ENCODE results near the gene R3HDM2. TPM values are rescaled to one million over a fixed set of nuclear protein-coding genes. Genes with fewer than 3 reads are reported as not detected.

The R3HDM2 gene
- total RNA-seq, 2 experiments from 2014 or later = 59.0 to 61.7 TPM

DNA sequence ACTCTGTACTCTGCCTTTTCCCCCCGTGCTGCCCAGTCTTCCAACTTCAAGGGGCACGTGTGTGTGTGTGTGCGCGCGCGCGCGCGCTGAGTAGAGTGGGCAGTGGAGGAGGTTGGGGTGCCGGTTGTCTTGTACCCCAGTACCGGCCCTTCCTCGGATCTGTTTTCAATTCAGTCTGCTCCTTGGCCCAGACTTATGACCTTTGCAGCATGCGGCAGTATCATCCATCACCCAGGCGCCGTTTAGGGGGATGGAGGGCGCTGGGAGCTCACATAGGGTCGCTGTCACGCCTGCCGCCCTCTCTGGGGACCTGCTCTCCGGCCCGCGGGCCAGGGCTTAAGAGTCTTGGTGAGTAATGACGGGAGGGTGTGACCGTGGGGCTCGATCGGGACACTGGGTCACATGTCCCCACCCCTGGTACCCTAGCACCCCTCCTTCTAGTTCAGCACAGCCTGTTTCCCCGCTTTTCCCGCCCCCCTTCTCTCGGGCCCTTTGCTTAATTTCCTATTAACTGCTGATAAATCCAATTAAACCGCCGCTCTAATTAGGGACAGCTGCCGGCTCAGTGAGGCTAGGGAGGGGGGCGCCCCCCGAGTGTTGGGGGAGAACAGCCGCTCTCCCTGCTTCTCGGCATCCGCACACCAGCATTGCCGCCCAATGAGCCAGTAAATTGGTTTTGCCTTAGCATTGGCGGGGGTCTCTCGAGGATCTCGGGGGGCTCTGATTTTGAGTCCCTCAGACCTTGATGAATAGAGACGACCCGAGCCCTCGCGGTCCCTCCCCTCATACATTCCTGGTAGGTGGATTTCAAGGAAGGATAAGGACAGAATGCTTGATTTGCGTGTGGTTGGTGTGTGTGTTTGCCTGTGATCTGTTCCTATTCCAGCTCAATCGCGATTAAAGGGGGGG lies 189.2 kb downstream of the R3HDM2 start:
- peaks cover 5% of the 10 kb centered on the region for H3K36me3 Mint-ChIP-seq (ENCODE audit: low read depth)
- no peaks in the 10 kb centered on the region for H3K9me3 Mint-ChIP-seq (ENCODE audit: insufficient read depth)
- ATAC-seq = no peak
- no peak overlapping the region for H3K27ac Mint-ChIP-seq
- ChIA-PET POLR2A (interaction anchor here (0.9 to 3.4 kb wide), 4 partner anchors 12 to 131 kb away, joined by 3 to 11 read pairs (median 5); partner anchors contain the start of genes LRP1 and SHMT2), CTCF (interaction anchor here (1.0 to 12.3 kb wide), 24 partner anchors 11 to 607 kb away, joined by 3 to 389 read pairs (median 7); partner anchors contain the start of genes GLI1, INHBC, INHBE and NXPH4)
- no peak for DNase-seq
- peak overlapping the region; percentile 18 for H3K4me3 Mint-ChIP-seq
- peaks cover 42% of the 10 kb centered on the region for H3K27me3 Mint-ChIP-seq (ENCODE audit: low read depth)
- peaks cover 72% of the 10 kb centered on the region for H3K4me1 Mint-ChIP-seq (ENCODE audit: low read depth)

DNA sequence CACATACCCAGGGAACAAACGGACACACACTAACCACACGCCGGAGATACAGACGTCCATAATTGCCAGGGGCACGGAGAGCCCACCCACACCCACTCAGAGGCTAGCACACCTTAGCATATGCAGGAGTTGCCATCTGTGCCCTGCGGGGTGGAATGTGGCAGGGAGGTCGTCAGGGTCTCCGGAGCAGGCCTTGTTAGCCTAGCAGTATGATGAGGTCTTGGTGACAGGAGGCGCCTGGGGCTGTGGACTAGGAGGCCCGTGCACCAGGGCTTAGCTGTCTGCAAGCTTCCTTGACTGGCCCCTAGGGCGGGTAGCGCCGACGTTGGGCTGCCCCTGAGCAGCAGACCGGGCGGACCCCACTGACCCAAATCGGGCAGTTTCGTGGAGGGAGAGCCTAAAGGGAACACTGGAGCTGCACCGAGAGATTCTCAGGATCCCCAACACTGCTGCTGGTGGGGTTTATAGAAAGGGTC lies 189.9 kb downstream of the R3HDM2 start:
- peaks cover 78% of the 10 kb centered on the region for H3K4me1 Mint-ChIP-seq (ENCODE audit: low read depth)
- CTCF ChIA-PET = interaction anchor here (0.8 to 12.3 kb wide), 7 partner anchors 8 to 218 kb away, joined by 3 to 389 read pairs (median 31); partner anchors contain the start of genes GLI1, SHMT2 and STAC3
- peak overlapping the region; percentile 83 for H3K4me3 Mint-ChIP-seq
- peaks cover 8% of the 10 kb centered on the region for H3K36me3 Mint-ChIP-seq (ENCODE audit: low read depth)
- POLR2A ChIA-PET = interaction anchor here (0.6 to 3.4 kb wide), 3 partner anchors 11 to 143 kb away, joined by 4 to 11 read pairs (median 5); partner anchors contain the start of gene SHMT2
- ATAC-seq = no peak
- peaks cover 43% of the 10 kb centered on the region for H3K27me3 Mint-ChIP-seq (ENCODE audit: low read depth)
- H3K27ac Mint-ChIP-seq = peak overlapping the region; percentile 68
- DNase-seq = no peak
- no peaks in the 10 kb centered on the region for H3K9me3 Mint-ChIP-seq (ENCODE audit: insufficient read depth)

DNA sequence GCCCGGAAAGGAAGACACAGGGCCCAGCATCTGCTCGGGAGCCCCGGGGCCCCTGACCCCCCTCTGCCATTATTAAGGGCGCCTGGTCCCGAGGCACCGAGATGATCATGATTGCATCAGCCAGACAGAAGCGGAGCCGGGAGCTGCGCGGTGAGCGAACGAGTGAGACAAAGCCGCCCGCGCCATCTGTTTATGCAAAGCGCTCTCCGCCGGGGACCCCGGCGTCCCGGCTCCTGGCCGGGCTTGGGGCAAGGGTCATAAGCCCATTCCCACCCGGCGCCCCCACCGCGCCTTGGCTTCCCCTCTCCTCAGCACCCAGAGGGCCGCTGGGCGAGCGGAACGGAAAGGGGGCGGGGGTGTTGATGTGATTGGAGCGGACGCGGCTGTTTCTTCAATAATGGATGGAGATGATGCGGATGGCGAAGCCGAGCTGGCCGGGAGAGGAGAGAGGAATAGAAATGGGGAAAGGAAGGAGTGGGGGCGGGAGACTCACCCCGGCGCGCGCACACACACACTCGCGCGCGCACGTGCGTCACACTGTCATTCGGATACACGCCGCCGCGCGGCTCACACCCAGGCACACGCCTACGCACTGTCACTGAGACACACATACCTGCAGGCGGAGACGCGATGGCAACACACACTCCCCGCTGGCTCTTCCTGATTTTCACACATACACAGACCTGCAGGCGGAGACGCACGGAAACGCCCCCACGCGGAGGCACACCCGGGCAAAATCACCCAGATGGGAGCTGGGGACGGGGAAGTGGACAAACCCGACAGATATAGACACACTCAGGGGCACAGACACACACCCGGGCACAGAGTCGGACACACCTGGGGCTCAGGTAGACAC lies 190.5 kb downstream of the R3HDM2 start:
- CTCF ChIA-PET = interaction anchor here (0.6 to 12.3 kb wide), 13 partner anchors 8 to 637 kb away, joined by 3 to 389 read pairs (median 4); partner anchors contain the start of genes GLI1, INHBE, SHMT2 and STAC3
- DNase-seq (peak; percentile 72), ATAC-seq (peak; percentile 31)
- H3K27ac Mint-ChIP-seq = peak overlapping the region; percentile 68
- peaks cover 43% of the 10 kb centered on the region for H3K27me3 Mint-ChIP-seq (ENCODE audit: low read depth)
- H3K4me3 Mint-ChIP-seq = peak overlapping the region; percentile 83
- POLR2A ChIA-PET = interaction anchor here (0.6 to 3.4 kb wide), 3 partner anchors 11 to 142 kb away, joined by 4 to 11 read pairs (median 5); partner anchors contain the start of gene SHMT2
- H3K9me3 Mint-ChIP-seq (ENCODE audit: insufficient read depth) = no peaks in the 10 kb centered on the region
- H3K36me3 Mint-ChIP-seq (ENCODE audit: low read depth) = peaks cover 11% of the 10 kb centered on the region
- peaks cover 85% of the 10 kb centered on the region for H3K4me1 Mint-ChIP-seq (ENCODE audit: low read depth)

DNA sequence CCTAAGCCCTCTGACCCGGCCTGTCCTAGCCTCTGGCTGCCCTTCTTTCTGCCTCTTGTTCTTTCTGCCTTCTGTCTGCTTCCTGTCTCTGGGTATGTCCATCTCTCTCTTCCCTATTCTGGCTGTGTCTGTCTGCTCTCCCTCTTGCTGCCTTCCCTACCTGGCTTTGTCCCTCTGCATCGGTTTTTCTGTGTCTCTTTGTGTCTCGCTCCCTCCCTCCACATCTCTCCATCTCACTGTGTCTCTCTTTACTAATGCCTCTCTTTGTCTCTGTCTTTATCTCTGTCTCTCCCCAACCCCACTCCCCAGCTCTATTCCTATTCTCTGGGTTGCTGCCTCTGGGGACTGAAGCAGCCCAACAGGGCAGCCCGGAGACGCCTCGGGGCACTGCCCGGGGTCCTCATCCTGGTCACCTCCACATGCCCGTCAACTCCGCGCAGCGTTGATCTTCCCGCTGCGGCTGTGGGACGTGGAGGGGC lies 191.2 kb downstream of the R3HDM2 start:
- peak; percentile 0 for ATAC-seq
- ChIA-PET POLR2A (interaction anchor here (2.2 to 2.5 kb wide), 2 partner anchors 10 to 13 kb away, joined by 5 to 13 read pairs; partner anchors contain the start of gene SHMT2), CTCF (interaction anchor here (0.9 to 12.3 kb wide), 17 partner anchors 9 to 227 kb away, joined by 3 to 389 read pairs (median 4); partner anchors contain the start of genes GLI1, INHBE, SHMT2 and STAC3)
- Mint-ChIP-seq H3K9me3 (ENCODE audit: insufficient read depth) (no peaks in the 10 kb centered on the region), H3K27ac (peak overlapping the region; percentile 61), H3K27me3 (ENCODE audit: low read depth) (peaks cover 43% of the 10 kb centered on the region), H3K4me3 (peak overlapping the region; percentile 83), H3K4me1 (ENCODE audit: low read depth) (peaks cover 87% of the 10 kb centered on the region), H3K36me3 (ENCODE audit: low read depth) (peaks cover 14% of the 10 kb centered on the region)
- no peak for DNase-seq

DNA sequence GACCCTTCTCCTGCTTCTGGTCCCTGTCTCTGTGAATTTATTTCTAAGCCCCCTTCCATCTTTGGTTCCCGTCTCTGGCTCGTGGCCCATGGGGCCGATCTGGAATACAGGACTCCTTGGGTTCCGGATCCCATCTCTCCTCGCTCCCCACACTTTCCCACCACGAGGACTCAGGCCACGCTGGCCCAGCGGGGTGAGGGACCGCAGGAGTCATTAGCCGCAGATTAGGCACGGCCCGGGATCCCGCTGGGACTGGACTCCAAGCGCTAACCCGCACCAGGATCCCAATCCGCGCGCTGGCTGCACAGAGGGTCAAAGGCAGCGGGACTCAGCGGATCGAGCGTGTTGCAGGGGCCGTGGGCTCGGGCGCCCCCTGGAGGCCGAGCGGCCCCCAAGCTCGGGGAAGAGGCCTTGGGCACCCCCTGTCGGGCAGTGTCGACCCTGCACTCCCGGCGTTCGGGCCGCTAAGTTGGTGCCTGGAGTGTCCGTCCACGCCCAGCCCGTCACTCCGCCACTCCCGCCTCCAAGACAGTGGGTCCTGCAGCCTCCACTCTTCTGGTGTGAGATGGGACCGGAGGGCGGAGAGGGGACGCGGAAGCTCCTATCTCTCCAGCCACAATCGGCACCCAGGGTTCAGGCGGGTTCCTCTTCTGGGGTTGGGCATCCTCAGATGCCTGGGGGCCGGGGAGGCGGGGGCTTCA lies 191.8 kb downstream of the R3HDM2 start:
- Mint-ChIP-seq H3K36me3 (ENCODE audit: low read depth) (peaks cover 20% of the 10 kb centered on the region), H3K9me3 (ENCODE audit: insufficient read depth) (no peaks in the 10 kb centered on the region), H3K4me1 (ENCODE audit: low read depth) (peaks cover 91% of the 10 kb centered on the region), H3K27ac (peak overlapping the region; percentile 40), H3K4me3 (peak overlapping the region; percentile 83), H3K27me3 (ENCODE audit: low read depth) (peaks cover 43% of the 10 kb centered on the region)
- ChIA-PET CTCF (interaction anchor here (0.9 to 12.3 kb wide), 17 partner anchors 9 to 228 kb away, joined by 3 to 389 read pairs (median 4); partner anchors contain the start of genes GLI1, INHBE, NXPH4 and SHMT2), POLR2A (interaction anchor here (0.5 to 2.5 kb wide), 4 partner anchors 9 to 42 kb away, joined by 3 to 13 read pairs (median 4); partner anchors contain the start of gene SHMT2)
- ATAC-seq (peak; percentile 64), DNase-seq (peak; percentile 90)

DNA sequence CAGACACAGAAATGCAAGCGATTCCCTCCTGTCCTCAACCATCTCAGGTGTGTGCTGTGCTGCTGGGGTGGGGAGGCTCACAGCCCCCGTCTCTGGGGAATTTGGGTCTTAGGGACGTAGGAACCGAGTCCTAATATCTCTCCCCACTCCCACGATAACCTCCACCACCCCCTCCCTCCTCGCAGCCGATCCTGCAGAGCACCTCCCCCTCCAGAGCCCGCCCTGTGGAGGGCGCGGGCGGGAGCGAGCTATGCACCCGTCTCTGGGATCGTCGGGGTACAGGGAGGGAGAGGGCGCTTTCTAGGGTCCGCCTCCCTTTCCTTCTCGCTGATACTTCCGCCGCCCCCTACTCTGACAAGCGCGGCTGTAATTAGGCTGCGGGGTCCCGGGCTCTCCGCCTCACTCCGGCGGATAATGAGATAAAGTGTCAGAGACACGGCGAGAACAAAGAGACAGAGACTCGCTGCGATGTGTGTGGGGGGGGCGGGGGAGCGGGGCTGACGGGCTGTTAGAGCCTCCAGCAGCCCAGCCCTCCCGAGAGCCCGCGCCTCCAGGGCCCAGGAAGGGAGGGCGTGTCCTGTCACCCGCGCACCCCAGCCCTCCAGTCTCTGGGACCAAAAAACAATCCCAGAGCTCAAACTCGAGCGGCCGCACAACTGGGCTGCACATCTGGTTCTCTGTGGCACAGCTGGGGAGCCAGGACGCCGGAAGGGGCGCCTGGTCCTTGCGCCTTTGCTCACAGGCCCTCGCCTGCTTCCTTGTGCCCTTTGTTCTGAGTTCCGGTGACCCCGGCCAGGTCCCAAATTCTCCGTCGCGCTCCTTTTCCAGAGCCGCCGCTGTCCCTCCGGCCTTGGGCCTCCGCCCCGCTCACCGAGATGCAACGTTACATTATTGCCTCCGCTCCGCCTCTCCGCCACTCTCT lies 192.7 kb downstream of the R3HDM2 start:
- no peaks in the 10 kb centered on the region for H3K9me3 Mint-ChIP-seq (ENCODE audit: insufficient read depth)
- H3K27ac Mint-ChIP-seq = peak overlapping the region; percentile 40
- H3K27me3 Mint-ChIP-seq (ENCODE audit: low read depth) = peaks cover 43% of the 10 kb centered on the region
- H3K4me3 Mint-ChIP-seq = peak overlapping the region; percentile 83
- ATAC-seq (peak; percentile 3), DNase-seq (peak; percentile 49)
- ChIA-PET CTCF (interaction anchor here (0.9 to 12.3 kb wide), 13 partner anchors 10 to 230 kb away, joined by 3 to 389 read pairs (median 4); partner anchors contain the start of genes GLI1, NXPH4, SHMT2 and STAT6), POLR2A (interaction anchor here (1.1 to 2.2 kb wide), 3 partner anchors 8 to 15 kb away, joined by 3 to 13 read pairs (median 7); partner anchors contain the start of gene SHMT2)
- peaks cover 88% of the 10 kb centered on the region for H3K4me1 Mint-ChIP-seq (ENCODE audit: low read depth)
- H3K36me3 Mint-ChIP-seq (ENCODE audit: low read depth) = peaks cover 28% of the 10 kb centered on the region

DNA sequence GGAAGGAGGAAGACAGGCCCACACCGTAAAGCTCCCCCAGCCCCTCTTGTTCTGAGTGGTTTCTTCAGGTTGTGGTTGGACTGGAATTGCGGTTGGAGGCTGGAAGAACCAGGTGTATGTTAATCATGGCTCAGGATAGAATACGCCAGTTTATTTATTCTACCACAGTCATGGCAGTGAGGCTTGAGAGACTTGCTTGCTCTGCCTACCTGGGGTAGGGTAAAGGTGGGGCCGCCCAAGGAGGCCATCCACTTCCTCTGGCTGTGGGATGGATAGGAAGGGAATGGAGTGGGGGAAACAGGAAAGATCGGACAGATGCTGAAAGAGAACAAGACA lies 193.3 kb downstream of the R3HDM2 start:
- ATAC-seq (no peak), DNase-seq (no peak)
- peaks cover 41% of the 10 kb centered on the region for H3K27me3 Mint-ChIP-seq (ENCODE audit: low read depth)
- peaks cover 34% of the 10 kb centered on the region for H3K36me3 Mint-ChIP-seq (ENCODE audit: low read depth)
- ChIA-PET POLR2A (interaction anchor here (1.1 to 2.2 kb wide), 3 partner anchors 8 to 15 kb away, joined by 3 to 13 read pairs (median 7); partner anchors contain the start of gene SHMT2), CTCF (interaction anchor here (1.1 to 12.3 kb wide), 4 partner anchors 10 to 229 kb away, joined by 3 to 389 read pairs (median 126); partner anchors contain the start of gene SHMT2)
- H3K4me1 Mint-ChIP-seq (ENCODE audit: low read depth) = peaks cover 82% of the 10 kb centered on the region
- H3K27ac Mint-ChIP-seq = no peak overlapping the region
- no peaks in the 10 kb centered on the region for H3K9me3 Mint-ChIP-seq (ENCODE audit: insufficient read depth)
- H3K4me3 Mint-ChIP-seq = peak overlapping the region; percentile 6

DNA sequence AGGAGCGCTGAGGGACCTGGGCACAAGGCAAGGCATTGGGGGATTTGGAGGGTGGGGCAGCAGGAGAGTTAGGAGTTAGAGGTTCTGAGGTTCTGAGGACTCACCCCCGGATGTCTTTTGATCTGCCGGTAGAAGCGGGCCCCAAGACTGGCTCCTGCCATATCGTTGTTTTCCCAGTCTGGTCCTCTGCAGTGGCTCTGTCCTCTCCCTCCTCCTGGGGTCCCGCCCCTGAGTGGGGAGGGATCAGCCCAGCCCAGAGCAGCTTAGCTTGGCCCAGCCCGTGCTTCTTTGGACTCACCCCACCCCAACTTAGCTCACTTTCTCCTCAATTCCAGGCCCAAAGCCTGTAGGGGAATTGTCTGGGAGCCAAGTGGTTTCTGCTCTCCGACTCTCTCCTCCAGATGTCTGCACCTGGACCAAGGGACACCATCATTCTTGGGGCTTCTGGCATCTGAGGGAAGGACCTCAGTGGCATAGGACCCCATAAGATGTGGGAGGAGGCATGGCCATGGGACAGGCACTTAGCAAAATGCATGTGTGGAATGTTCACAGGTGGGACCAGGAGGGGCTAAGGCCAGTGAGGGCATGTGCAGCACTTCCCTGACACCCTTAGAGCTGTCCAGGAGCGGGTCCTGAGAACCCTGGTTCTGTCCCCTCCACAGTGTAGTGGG lies 193.8 kb downstream of the R3HDM2 start:
- H3K36me3 Mint-ChIP-seq (ENCODE audit: low read depth) = peaks cover 38% of the 10 kb centered on the region
- H3K9me3 Mint-ChIP-seq (ENCODE audit: insufficient read depth) = no peaks in the 10 kb centered on the region
- ATAC-seq (no peak), DNase-seq (no peak)
- H3K4me1 Mint-ChIP-seq (ENCODE audit: low read depth) = peaks cover 77% of the 10 kb centered on the region
- H3K27me3 Mint-ChIP-seq (ENCODE audit: low read depth) = peaks cover 38% of the 10 kb centered on the region
- POLR2A ChIA-PET = interaction anchor here (1.1 to 2.0 kb wide), 3 partner anchors 10 to 14 kb away, joined by 3 to 7 read pairs (median 4); no protein-coding TSS in a partner anchor
- H3K27ac Mint-ChIP-seq = no peak overlapping the region
- H3K4me3 Mint-ChIP-seq = peak overlapping the region; percentile 6
- CTCF ChIA-PET = interaction anchor here (1.1 to 12.3 kb wide), 3 partner anchors 9 to 229 kb away, joined by 3 to 389 read pairs (median 246); partner anchors contain the start of gene SHMT2
